GM12865 (cell line): ENCODE results near the gene TSPEAR.
"Not testable (repeated sequence)": the region's sequence is repeated elsewhere in the genome, so short reads cannot be mapped to it uniquely, and the experiment has no call there.

Experiments
- DNase-seq: peaks from one replicate; pipeline ENCODE4 v3.0.0; 2010; ENCODE audit warnings: low read depth
- H3K4me3 ChIP-seq: 2 replicates; pipeline ENCODE4 v1.5.1; 2011; ENCODE audit warnings: mild to moderate bottlenecking, low read depth, low read length, control low read depth
- TF ChIP-seq, protein P1 (sequence below): IDR thresholded peaks from 2 replicates; pipeline ENCODE4 v1.5.1; 2011; ENCODE audit warnings: low read length, control low read depth, low read depth, inconsistent platforms; ENCODE audit not compliant: insufficient read depth; ENCODE audit errors: missing control alignments

Gene TSPEAR

DNA sequence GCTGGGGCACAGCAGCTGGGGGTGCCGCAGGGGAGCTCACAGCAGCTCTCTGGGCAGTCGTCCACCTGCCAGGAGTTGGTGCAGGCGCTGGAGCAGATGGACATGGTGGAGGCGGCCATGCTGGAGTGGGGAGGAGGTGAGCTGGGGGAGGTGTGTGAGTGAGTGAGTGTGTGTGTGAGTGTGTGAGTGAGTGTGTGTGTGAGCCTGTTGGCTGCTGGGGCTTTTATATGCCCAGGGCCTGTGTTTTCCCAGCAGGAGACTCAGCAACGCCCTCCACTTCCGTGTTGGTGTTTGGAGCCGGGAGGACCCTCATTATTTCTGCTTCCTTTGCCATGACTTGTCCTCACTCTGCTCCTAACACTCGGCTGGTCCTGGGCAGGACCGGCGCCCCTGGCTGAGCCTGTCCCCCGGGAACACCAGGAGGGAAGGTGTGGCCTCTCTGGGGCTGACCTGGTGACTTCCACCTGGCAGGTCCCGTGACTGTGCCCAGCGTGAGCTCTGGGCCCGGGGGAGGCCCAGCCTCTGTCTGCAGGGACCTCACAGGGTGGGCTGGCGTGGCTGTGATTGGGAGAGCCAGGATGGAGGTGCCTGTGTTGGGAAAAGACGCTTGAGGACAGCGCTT, 159.9 kb downstream of the TSPEAR start, which contains the start of gene KRTAP10-2:
Gene KRTAP10-2, minus strand, starts transcription at position 166 of the 622 bp plus-strand sequence. Its CDS starts 47 bp downstream, at position 119.
- H3K4me3 ChIP-seq, result no peak within 1 kb of the TSS
- DNase-seq, result no peak
- TF ChIP-seq, protein P1, sequence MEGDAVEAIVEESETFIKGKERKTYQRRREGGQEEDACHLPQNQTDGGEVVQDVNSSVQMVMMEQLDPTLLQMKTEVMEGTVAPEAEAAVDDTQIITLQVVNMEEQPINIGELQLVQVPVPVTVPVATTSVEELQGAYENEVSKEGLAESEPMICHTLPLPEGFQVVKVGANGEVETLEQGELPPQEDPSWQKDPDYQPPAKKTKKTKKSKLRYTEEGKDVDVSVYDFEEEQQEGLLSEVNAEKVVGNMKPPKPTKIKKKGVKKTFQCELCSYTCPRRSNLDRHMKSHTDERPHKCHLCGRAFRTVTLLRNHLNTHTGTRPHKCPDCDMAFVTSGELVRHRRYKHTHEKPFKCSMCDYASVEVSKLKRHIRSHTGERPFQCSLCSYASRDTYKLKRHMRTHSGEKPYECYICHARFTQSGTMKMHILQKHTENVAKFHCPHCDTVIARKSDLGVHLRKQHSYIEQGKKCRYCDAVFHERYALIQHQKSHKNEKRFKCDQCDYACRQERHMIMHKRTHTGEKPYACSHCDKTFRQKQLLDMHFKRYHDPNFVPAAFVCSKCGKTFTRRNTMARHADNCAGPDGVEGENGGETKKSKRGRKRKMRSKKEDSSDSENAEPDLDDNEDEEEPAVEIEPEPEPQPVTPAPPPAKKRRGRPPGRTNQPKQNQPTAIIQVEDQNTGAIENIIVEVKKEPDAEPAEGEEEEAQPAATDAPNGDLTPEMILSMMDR, result no peak

DNA sequence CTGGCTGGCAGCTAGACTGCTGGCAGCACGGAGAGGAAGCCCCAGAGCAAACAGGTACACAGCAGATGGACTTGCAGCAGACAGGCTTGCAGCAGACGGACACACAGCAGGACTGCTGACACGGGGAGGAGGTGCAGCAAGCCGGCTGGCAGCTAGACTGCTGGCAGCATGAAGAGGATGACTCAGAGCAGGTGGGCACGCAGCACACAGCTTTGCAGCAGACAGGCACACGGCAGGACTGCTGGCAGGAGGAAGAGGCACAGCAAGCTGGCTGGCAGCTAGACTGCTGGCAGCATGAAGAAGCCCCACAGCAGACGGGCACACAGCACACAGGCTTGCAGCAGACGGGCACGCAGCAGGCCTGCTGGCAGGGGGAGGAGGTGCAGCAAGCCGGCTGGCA, 160.6 kb downstream of the TSPEAR start:
- TF ChIP-seq, protein P1, result no peak
- no peak overlapping the region for H3K4me3 ChIP-seq
- DNase-seq, result no peak

DNA sequence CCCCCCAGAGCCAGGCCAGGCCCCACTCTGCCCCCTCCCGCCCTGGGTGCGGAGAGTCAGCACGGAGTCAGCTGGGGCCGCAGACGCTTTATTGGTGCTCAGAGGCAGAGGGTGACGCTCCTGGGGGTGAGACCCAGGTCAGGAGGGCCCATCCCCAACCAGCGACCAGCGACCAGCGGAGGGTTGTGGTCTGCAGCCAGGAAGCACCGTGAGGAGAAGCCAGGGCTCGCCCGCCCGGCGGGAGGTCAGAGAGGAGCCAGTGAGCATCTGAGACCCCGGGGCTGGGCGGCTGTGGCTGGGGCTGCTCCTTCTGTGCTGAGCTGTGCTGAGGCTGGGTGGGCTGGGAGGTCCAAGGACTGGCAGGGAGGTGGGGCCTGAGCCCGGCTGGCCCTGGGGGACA, 161.1 kb downstream of the TSPEAR start:
- not testable (repeated sequence) for DNase-seq, H3K4me3 ChIP-seq

DNA sequence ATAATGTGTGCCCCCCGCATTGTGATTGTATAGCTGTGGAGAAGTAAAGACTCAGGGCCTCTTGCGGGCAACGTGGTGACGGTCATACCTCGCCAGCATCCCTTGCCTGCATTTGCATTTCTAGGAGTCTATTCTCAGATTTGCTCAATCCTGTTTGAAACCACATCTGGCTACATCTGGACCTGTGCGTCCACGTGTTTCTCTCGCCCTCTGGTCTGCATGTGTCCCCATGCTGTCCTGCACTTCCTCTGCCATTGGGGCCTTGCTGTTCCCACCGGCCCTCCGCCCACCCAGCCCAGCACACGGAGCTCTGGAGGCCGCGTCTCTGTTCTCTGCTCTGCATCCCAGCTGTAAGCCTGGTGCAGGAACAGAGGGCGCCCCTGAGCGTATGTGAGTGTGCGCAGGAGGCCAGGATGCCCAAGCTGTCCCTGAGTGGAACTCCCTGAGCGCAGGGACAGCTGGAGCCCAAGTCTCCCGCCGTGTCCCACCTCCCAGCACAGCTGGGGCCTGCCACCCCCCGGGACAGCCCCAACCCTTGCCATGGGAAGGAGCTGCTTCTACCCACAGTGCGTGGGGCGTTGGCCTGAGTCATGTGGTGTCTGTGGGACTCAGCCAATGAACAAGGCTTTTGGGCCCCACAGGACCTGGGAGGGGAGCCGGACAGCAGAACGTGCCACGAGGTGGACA, 161.7 kb downstream of the TSPEAR start:
- TF ChIP-seq, protein P1, result no peak
- DNase-seq, result no peak

DNA sequence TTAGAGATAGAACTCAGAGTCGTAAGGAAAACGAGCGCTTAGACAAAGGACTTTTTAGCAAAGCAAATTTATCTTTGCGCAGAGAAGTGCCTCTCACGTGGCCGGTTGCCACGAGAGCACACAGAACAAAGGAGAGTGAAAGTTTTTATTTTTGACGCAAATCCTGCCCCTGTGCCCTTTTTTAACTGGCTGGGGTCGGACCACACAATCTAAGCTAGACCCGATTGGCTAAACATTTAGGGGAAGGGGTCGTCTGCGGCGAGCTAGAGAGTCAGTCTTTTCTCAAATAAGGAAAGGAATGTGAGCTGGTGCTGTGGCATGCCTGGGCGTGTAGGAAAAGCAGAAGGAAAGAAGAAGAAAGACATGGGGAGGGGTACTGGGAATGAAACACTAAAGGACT, 162.4 kb downstream of the TSPEAR start:
- H3K4me3 ChIP-seq, result no peak overlapping the region
- DNase-seq, result no peak
- TF ChIP-seq, protein P1, result no peak

More for the DNA sequence above, 161.7 kb downstream of the TSPEAR start:
- no peak overlapping the region for H3K4me3 ChIP-seq

DNA sequence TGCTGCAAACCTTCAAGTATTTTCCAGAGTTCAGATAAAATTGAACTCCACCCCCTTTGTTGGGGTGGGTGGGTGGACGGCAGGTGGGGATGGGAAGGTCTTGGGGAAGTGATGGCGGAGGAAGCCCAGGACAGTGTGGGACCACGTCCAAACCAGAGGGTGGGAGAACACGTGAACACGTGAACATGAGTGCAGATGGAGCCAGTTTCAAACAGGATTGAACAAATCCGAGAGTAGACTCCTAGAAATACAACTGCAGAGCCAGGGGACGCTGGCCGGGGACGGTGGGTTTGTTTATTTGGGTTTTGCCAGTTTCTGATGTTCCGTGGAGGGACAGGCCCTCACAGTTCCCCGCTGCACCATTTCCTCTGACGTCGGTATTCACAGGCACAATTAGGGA, 163.0 kb downstream of the TSPEAR start:
- DNase-seq, result no peak
- TF ChIP-seq, protein P1, result no peak
- no peak overlapping the region for H3K4me3 ChIP-seq

DNA sequence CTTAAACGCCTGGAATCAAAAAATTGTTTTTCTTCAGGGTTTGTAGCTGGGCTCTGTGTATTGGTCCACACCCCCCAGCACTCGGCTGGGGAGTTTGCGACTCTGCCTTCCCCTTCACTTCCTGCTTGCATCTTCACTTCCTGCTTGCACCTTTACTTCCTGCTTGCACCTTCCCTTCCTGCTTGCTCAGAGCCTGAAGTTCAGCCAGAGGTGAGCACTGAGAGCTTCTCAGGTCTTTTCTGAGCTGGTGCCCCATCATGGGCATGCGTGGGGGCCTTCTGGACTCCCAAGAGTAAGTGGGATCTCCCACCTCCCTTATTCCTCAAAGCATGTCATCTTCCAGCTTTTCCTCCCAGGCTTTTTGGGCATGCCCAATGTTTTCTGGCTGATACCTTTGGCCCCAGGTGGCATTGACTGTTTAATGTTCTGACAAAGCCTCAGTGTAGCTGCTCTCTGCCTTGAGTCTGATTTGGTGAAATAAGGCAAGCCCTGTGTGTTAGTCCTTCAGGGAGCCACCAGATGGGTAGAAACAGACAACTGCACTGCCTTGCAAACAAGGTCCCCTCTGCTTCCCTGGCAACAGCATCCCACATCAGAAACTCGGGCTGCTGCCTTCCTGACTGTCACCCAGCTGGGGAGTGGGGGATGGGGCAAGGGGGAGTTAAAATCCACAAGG, 163.6 kb downstream of the TSPEAR start:
- DNase-seq, result no peak
- H3K4me3 ChIP-seq, result no peak overlapping the region
- TF ChIP-seq, protein P1, result no peak
